Frontal cortex (tissue), 4 donors: ENCODE measurements around the gene AP2A1. TPM values are rescaled to one million over a fixed set of nuclear protein-coding genes. Genes with fewer than 3 reads are reported as not detected.
"Not testable (repeated sequence)": the region's sequence is repeated elsewhere in the genome, so short reads cannot be mapped to it uniquely, and the experiment has no call there.

ENCODE experiments used
- DNase-seq, 2 donors: peaks; one replicate each; pipeline ENCODE4 v3.0.0; 2012; ENCODE audit warnings: low spot score in 2 of 2
- FAIRE-seq: peaks from 2 replicates; lab custom pipeline; 2012; peaks lifted over from hg19 to GRCh38; lab: Jason Lieb, UNC
- total RNA-seq: library from RNA; depleted of rRNA; stranded (reverse); fragments of >200 nt; gene quantifications from one replicate; pipeline ENCODE4 v1.2.3, GENCODE V29; 2014
- donor health status: control.
- donor health status: control.
- donor health status: control.

The AP2A1 gene
- 50.5 TPM for total RNA-seq

- DNase-seq (no peak), FAIRE-seq (no peak)
Observed at GRCh38 chr19:49766930-49767299, at the start of gene AP2A1. Gene AP2A1 (plus strand): TSS chr19:49767001. CDS start chr19:49767134, 133 bp downstream.

GRCh38 chr19:49718511-49718910 lies 48.3 kb upstream of the AP2A1 start:
- no peak for FAIRE-seq
- DNase-seq = no peak

DNA sequence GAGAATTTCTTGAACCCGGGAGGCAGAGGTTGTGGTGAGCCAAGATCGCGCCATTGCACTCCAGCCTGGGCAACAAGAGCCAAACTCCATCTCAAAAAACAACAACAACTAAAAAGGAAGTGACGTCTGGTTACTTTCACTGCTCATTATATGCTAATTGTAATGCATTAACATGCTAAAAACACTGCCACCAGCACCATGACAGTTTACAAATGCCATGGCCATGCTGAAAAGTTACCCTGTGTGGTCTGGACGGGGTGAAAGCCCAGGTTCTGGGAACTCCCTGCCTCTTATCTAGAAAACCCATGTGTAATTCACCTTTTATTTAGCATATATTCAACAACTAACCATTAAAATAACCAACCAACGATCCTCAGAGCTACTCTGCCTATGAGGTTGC lies 47.8 kb upstream of the AP2A1 start:
- FAIRE-seq = no peak
- DNase-seq = no peak

DNA sequence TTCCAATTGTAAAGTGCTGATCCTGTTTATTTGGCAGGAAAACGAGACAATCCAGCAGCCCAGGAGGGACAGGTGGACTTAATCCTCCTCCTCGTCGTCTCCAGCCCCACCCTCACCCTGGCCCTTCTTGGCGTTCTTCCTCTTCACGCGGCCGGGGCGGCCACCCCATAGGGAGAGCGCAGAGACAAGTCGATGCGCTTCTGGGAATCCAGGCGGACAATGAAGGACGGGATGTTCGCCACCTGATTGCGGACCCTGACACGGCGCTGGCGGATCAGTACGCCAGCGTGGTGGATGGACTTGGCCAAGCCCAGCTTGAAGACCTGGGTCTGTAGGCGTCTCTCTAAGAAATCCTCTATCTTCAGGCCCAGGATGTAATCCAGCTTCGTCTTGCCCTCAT lies 47.4 kb upstream of the AP2A1 start:
- not testable (repeated sequence) for FAIRE-seq, DNase-seq

GRCh38 chr19:49727217-49728030 lies 39.4 kb upstream of the AP2A1 start:
- DNase-seq = no peak
- no peak for FAIRE-seq

DNA sequence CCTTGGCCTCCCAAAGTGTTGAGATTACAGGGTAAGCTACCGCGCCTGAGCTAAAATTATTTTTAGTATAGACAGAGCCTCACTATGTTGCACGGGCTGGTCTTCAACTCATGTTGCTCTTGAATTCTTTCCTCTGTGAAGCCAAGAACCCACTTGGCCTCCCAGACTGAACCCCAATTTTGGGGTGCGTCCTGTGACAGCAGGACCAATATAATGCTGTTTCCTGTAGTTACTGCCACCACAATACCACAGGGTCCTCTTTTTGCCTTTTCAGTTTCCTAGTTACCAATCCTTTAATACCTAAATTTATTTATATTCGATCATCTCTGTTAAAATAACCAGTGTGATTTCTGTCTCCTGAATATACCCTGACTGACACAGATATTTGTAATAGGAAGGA lies 36.6 kb upstream of the AP2A1 start:
- no peak for FAIRE-seq
- DNase-seq = no peak

DNA sequence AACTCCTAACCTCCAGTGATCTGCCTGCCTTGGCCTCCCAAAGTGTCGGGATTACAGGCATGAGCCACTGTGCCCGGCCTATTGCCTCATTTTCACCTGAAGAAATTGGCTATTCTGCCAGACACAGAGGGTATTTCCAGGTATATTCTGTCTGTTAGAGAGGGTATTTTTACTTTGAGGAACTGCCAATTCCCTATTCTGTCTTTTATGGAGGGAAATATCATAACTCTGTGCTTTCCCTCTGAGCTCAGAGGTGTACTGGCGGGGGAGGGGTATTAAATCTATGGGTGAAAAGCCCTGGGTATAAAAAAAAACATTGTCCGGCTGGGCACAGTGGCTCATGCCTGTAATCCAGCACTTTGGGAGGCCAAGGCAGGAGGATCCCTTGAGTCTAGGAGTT lies 28.5 kb upstream of the AP2A1 start:
- FAIRE-seq = no peak
- no peak for DNase-seq

GRCh38 chr19:49739098-49739497 lies 27.7 kb upstream of the AP2A1 start:
- DNase-seq = no peak
- no peak for FAIRE-seq

DNA sequence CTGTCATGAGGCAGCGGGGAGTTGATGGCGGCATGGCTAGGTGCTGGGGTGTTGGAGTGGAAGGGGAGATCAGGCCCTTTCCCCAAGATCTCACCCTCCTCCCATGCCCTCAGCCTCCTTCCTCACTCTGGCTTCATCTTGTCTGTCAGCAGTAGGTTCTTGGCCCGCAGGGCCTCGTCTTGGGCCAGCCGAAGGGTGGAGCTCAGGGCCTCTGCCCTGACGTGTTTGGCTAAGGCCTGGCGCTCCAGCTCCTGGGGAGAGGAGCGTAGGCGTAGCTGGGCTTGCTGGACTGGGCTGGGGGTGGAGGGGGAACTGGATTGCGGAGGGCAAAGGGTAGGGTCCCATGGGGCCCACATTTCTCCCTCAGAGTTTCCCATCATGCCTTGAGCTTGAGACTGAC lies 26.9 kb upstream of the AP2A1 start:
- DNase-seq (no peak), FAIRE-seq (no peak)

- DNase-seq (no peak), FAIRE-seq (no peak)
Observed at GRCh38 chr19:49741210-49741844, 25.5 kb upstream of the AP2A1 start.

GRCh38 chr19:49744946-49745381 lies 21.8 kb upstream of the AP2A1 start:
- DNase-seq (no peak), FAIRE-seq (no peak)

GRCh38 chr19:49746206-49746958 lies 20.4 kb upstream of the AP2A1 start:
- FAIRE-seq = no peak
- DNase-seq = peak in 1 of 2 donors; percentile 52

DNA sequence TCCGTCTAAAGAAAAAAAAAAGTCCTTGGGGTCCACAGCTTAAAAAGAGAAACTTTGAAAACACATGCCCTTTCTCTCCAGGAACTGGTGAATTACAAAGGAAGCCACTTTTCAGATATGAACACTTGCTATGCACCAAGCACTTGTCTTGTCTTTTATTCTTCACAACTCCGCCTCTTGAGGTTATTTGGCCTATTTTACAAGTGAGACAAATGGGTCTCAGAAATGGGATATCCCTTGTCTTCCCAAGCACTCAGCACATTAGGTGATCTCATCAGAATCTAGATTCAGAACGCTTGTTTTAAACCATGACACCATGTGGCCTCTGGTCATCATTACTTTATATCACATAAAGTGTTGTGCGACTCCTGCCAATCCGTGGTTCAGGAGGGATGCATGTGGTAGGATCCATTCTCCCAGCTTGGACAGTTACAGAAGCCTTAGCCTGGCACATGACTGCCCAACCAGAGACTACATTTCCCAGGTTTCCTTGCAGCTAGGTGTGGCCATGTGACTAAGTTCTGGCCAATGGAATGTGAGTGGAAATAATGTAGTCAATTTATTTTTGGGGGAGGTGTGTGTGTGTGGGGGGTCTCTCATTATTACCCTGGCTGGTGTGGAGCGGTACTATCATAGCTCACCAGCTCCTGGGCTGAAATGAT lies 17.6 kb upstream of the AP2A1 start:
- FAIRE-seq = no peak

DNA sequence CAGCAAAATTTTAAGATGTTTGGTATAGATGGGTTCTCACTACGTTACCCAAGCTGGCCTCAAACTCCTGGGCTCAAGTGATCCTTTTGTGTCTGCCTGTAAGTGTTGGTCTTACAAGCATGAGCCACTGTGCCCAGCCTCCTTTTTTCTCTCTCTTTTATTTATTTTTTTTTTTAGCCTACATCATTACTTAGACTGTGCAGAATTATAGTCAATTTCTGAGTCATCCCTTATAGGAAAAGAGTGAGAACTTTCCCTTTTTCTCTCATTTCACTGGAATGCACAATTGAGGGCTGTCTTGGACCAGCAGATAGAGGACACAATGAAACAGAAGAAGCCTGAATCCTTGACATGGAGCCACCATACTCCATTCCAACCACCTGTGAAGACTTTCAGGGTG lies 17.0 kb upstream of the AP2A1 start:
- FAIRE-seq = no peak
- DNase-seq = no peak

More for the DNA sequence above, 17.6 kb upstream of the AP2A1 start:
- DNase-seq = no peak

DNA sequence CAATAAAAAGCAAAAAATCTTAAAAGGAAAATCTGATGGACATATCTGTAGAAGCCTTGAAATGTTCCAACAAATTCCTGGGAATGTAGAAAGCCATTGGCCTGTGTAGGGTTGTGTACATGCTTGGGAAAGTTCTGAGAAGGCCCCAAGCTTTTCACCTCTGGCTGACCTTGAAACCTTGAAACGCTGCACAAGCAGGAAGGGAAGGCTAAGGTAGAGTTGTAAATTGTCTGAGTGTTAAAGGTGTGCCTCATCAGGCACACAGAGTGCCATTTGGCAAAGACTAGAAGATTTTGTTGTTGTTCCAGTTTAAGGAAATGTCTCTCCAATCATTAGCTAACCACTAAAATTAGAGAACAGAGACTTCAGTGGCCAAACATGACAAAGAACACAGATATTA lies 14.1 kb upstream of the AP2A1 start:
- DNase-seq = no peak
- no peak for FAIRE-seq

- no peak for DNase-seq
- FAIRE-seq = no peak
Observed at GRCh38 chr19:49755956-49756355, 10.8 kb upstream of the AP2A1 start.

GRCh38 chr19:49758292-49758691 lies 8.5 kb upstream of the AP2A1 start:
- FAIRE-seq = no peak
- no peak for DNase-seq

DNA sequence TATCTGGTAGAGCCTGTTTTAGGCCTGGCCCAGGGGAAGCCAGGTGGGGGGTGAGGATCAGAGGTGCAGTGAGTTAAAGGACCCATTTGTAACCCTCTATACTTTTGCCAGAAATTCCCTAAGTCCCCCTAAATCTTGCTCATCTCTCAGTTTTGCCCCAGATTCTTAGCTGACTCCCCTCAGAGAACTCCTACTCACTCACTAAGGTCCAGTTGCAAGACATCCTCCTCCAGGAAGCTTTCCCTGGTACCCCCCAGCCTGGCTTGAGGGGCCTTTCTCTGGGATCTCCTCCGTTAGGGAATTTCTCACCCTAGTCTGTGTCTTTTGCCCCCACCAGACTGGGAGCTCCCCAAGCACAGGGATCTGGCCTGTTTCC lies 5.6 kb upstream of the AP2A1 start:
- no peak for FAIRE-seq

GRCh38 chr19:49761625-49762311 lies 5.0 kb upstream of the AP2A1 start:
- FAIRE-seq = no peak
- no peak for DNase-seq

More for the DNA sequence above, 5.6 kb upstream of the AP2A1 start:
- no peak for DNase-seq

- FAIRE-seq = no peak
Observed at GRCh38 chr19:49763230-49763629, 3.6 kb upstream of the AP2A1 start, which contains the start of gene TSKS. Gene TSKS (minus strand): TSS chr19:49763306. CDS start chr19:49763247, 59 bp downstream.

More at GRCh38 chr19:49763230-49763629, 3.6 kb upstream of the AP2A1 start, which contains the start of gene TSKS:
- DNase-seq = no peak
